ENCODE measurements around the gene CDH24. TPM values are rescaled to one million over a fixed set of nuclear protein-coding genes. Genes with fewer than 3 reads are reported as not detected.

The CDH24 gene
- total and polyA plus RNA-seq, 2 donors (not counting 3 experiments of a cell fraction or from before 2014, with no cell fraction given) = 21.7 to 52.9 TPM

DNA sequence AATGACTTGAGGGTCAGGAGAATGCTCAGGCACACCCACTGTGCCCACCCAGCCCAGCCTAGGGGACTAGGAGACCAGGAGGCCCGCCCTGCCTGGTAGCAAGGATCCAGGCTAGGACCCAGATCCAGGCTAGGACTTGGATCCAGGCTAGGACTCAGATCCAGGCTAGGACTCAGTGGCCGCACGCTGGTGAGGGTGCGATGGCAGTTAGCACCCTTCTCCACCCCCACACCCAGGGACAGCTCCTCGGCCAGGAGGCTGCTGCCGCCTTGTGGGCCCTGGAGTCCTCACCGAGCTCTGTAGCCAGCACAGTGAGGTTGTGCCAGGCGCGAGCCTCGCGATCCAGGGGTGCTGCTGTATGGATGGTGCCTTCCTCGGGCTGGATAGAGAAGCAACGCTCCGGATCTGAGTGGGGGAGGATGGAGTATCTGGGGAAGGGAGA lies 5.1 kb downstream of the CDH24 start:
- no TSS peak for BruUV-seq (replicated peaks)
- peaks cover 14% of the 10 kb centered on the region for H3K4me1 ChIP-seq (ENCODE audit: control insufficient read depth, extremely low read depth, insufficient read depth, low read length)
- no peak overlapping the region for H3K4me2 ChIP-seq (ENCODE audit: insufficient read depth, low read length)
- H3K79me2 ChIP-seq (ENCODE audit: control insufficient read depth, insufficient read depth, low read length) = no peaks in the 10 kb centered on the region
- H3K9ac ChIP-seq (replicated peaks; ENCODE audit: extremely low read depth, insufficient read depth, low read length) = no peak overlapping the region
- dilution Hi-C loops (cut with MboI; ENCODE audit: extremely low pct_ligation_motif_present, low sequenced_read_pairs) = no loop called here
- ChIA-PET CTCF (interaction anchor here (1.9 to 13.4 kb wide), 3 partner anchors 10 to 63 kb away, joined by 6 to 1071 read pairs (median 10); partner anchors contain the start of gene AJUBA), POLR2A (no interaction called here)
- TF ChIP-seq GATA2 (IDR thresholded peaks at IDR 0.05; ENCODE audit: insufficient read depth, insufficient read length, low read depth, low read length) (no peak), POLR2AphosphoS5 (IDR thresholded peaks at IDR 0.05; ENCODE audit: insufficient read depth, low read depth, low read length) (no peak), MYC (IDR thresholded peaks at IDR 0.05; ENCODE audit: low read depth, low read length) (no peak), CTCF (IDR thresholded peaks at IDR 0.05; ENCODE audit: extremely low read depth in 1 of 2, insufficient read depth in 1 of 2, low read depth in 1 of 2, low read length in 2 of 2) (no peak), JUN (IDR thresholded peaks at IDR 0.05; ENCODE audit: borderline replicate concordance, insufficient read depth, insufficient read length, low read depth) (no peak), POLR2A (IDR thresholded peaks at IDR 0.05; ENCODE audit: low read depth, low read length) (no peak), EZH2 (IDR thresholded peaks at IDR 0.05; ENCODE audit: borderline replicate concordance, low read depth, low read length, severe bottlenecking) (no peak), FOS (IDR thresholded peaks at IDR 0.05; ENCODE audit: borderline replicate concordance, insufficient read depth, low read length) (no peak)
- TF ChIP-seq, protein P1, sequence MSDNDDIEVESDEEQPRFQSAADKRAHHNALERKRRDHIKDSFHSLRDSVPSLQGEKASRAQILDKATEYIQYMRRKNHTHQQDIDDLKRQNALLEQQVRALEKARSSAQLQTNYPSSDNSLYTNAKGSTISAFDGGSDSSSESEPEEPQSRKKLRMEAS (IDR thresholded peaks at IDR 0.05; ENCODE audit: insufficient read depth, insufficient read length) = no peak
- intact Hi-C loops (cut with micrococcal nuclease) = loop anchor here (10.0 kb wide), 1 partner anchor 227 kb away; the partner anchor contains the start of gene MRPL52
- no peaks in the 10 kb centered on the region for H3K27me3 ChIP-seq (ENCODE audit: control insufficient read depth in 2 of 2, insufficient read depth in 2 of 2, low read length in 2 of 2)
- DNase-seq (ENCODE audit: low read depth, low spot score) (no peak), FAIRE-seq (no peak)
- H3K9me1 ChIP-seq (replicated peaks; ENCODE audit: control insufficient read depth, extremely low read depth, insufficient read depth, low read length) = no peaks in the 10 kb centered on the region
- H2AFZ ChIP-seq (ENCODE audit: low read depth, low read length) = no peak overlapping the region
- H3K36me3 ChIP-seq (ENCODE audit: control insufficient read depth in 2 of 2, extremely low read depth in 1 of 2, insufficient read depth in 2 of 2, low read length in 2 of 2) = peaks cover 0 to 13% of the 10 kb centered on the region in 2 experiments
- H3K27ac ChIP-seq (ENCODE audit: insufficient read depth, low read depth, low read length) = no peak overlapping the region
- no peak overlapping the region for H3K4me3 ChIP-seq (replicated peaks in 1 of 3; ENCODE audit: insufficient read depth in 1 of 3, low read depth in 1 of 3, low read length in 3 of 3)
- H4K20me1 ChIP-seq (replicated peaks; ENCODE audit: control insufficient read depth, extremely low read depth, insufficient read depth, low read length) = no peaks in the 10 kb centered on the region
- H3K9me3 ChIP-seq (replicated peaks; ENCODE audit: control insufficient read depth, insufficient read depth, low read length) = no peaks in the 10 kb centered on the region
